Activated CD4-positive, alpha-beta T cell treated with anti-CD3 and anti-CD28 coated beads for 36 hours (primary cell): Measurements from ENCODE around the gene KITLG. TPM values are rescaled to one million over a fixed set of nuclear protein-coding genes. Genes with fewer than 3 reads are reported as not detected.
"Not testable (repeated sequence)": the region's sequence is repeated elsewhere in the genome, so short reads cannot be mapped to it uniquely, and the experiment has no call there.

Experiments
- ATAC-seq: fragments of 200-7000 bp; cut with Tn5 transposase; one replicate; pipeline ENCODE4 v1.10.0; 2021; ENCODE audit warnings: mild to moderate bottlenecking, moderate library complexity
- CTCF ChIA-PET: fragments of 350-600 bp; sonication (Branson Sonifier 250); formaldehyde crosslinking; loops from one replicate; lab custom pipeline; 2021; ENCODE audit warnings: antibody characterized with exemption; lab: Charles Lee
- POLR2A ChIA-PET: fragments of 350-600 bp; sonication (Branson Sonifier 250); formaldehyde crosslinking; loops from one replicate; lab custom pipeline; 2021; ENCODE audit warnings: antibody characterized with exemption, inconsistent platforms; lab: Charles Lee
- DNase-seq: peaks from one replicate; pipeline ENCODE4 v3.0.0-alpha.2; 2020
- H3K27ac Mint-ChIP-seq: one replicate; pipeline ENCODE4 v1.8.0; 2021; ENCODE audit warnings: mixed read lengths
- H3K27me3 Mint-ChIP-seq: one replicate; pipeline ENCODE4 v1.8.0; 2021; ENCODE audit warnings: mixed read lengths
- H3K36me3 Mint-ChIP-seq: one replicate; pipeline ENCODE4 v1.8.0; 2021; ENCODE audit warnings: low read depth, mixed read lengths
- H3K4me1 Mint-ChIP-seq: one replicate; pipeline ENCODE4 v1.8.0; 2021; ENCODE audit warnings: mixed read lengths
- H3K4me3 Mint-ChIP-seq: one replicate; pipeline ENCODE4 v1.8.0; 2021; ENCODE audit warnings: mild to moderate bottlenecking, moderate library complexity, mixed read lengths
- H3K9me3 Mint-ChIP-seq: one replicate; pipeline ENCODE4 v1.8.0; 2021; ENCODE audit warnings: low read depth, mixed read lengths
- intact Hi-C, 2 experiments: fragments of 100-400 bp; cut with DNase I in 1 of 2; cut with micrococcal nuclease in 1 of 2; formaldehyde crosslinking; loops; one replicate each; pipeline versions ENCODE4 v1.14.2 to v1.15.1; 2022 to 2024; cut with DNase I, micrococcal nuclease
- total RNA-seq, 2 experiments: library from RNA; stranded (reverse); gene quantifications; one replicate each; pipeline ENCODE4 v1.2.3, GENCODE V29; 2021

The KITLG gene
- total RNA-seq, 2 experiments from 2014 or later = 0.14 to 0.23 TPM

DNA sequence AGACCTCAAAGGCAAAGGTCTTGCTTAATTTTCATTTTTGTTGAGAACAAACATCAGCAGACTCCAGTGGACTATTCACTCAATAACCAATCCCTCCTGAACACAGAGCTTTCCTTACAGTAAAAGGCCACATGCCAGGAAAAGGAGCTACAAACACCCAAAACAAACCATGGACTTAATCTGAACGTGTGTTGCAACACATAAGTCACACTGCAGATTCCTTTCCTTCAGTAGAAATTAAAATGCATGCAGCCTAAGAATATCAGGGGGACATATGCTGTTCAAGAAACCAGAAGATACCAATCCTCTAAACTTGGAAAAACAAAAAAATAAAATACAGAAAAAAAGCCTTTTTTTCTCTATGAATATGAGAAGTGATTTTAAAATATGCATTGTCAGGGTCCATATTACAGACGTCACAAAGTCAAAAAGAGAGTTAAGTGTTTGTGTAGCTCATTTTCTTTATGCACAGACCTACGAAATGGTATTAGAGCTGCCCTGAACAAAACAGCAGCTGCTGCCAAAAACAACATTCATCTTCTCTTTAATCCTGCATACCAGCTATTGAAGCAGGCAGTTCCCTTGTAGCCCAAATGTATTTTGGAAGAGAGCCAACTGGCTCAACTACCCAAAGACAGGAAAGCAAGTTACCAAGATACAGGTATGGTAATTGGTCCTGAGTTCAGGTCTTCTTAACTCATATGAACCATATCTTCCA, 26.2 kb downstream of the KITLG start:
- POLR2A ChIA-PET = no interaction called here

DNA sequence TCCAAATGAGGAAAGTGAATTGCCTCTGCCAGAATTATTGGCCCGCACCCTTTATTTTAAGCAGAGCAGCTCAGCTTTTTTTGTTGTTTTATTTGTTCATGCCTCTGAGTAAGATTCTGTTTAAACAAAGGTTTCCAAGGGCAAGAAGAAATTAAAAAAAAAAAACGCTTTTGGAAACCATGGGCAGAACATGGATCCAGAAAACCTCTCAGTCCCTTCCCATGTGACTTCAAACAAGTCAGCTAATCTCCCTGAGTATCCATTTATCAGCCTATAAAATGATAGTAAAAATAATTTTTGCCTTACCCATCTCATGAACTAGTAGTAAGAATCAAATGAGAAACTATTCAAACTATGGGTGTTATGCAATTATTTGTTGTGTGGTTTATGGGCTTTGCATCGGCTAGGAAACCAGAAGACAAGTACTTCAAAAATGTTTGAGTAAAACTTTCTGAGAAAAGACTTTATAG, 27.6 kb downstream of the KITLG start:
- ChIA-PET CTCF (no interaction called here), POLR2A (no interaction called here)
- no peak overlapping the region for H3K4me3 Mint-ChIP-seq
- DNase-seq = no peak
- H3K36me3 Mint-ChIP-seq = no peaks in the 10 kb centered on the region
- no peak overlapping the region for H3K27ac Mint-ChIP-seq
- no peaks in the 10 kb centered on the region for H3K4me1 Mint-ChIP-seq
- intact Hi-C loops = no loop called here
- H3K27me3 Mint-ChIP-seq = peaks cover 4% of the 10 kb centered on the region
- no peaks in the 10 kb centered on the region for H3K9me3 Mint-ChIP-seq
- no peak for ATAC-seq

More for the DNA sequence above, 26.2 kb downstream of the KITLG start:
- CTCF ChIA-PET = no interaction called here
- DNase-seq (no peak), ATAC-seq (no peak)
- Mint-ChIP-seq H3K27ac (no peak overlapping the region), H3K9me3 (no peaks in the 10 kb centered on the region), H3K36me3 (no peaks in the 10 kb centered on the region), H3K4me3 (no peak overlapping the region), H3K27me3 (peaks cover 4% of the 10 kb centered on the region), H3K4me1 (no peaks in the 10 kb centered on the region)
- intact Hi-C loops = no loop called here

DNA sequence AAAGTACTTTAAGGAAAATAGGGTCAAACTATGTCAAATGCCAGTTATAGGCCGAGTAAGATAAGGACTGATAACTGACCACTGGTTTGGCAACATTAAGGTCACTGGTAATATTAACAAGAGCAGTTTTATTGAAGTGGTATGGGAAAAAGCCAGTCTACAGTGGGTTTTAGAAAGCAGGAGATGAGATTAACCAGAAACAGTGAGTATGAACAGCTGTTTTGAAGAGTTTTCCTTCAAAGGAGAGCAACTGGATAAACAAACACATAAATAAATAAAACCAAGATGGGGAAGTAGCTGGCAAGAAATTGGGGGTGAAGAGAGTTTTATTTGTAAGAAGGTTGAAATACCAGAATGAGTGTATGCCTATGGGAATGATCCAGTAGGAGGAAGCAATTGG, 30.3 kb downstream of the KITLG start:
- Mint-ChIP-seq H3K4me1 (no peaks in the 10 kb centered on the region), H3K9me3 (no peaks in the 10 kb centered on the region), H3K27me3 (peaks cover 4% of the 10 kb centered on the region), H3K27ac (no peak overlapping the region), H3K4me3 (no peak overlapping the region), H3K36me3 (no peaks in the 10 kb centered on the region)
- intact Hi-C loops = no loop called here
- ChIA-PET CTCF (no interaction called here), POLR2A (no interaction called here)
- no peak for DNase-seq
- ATAC-seq = no peak

DNA sequence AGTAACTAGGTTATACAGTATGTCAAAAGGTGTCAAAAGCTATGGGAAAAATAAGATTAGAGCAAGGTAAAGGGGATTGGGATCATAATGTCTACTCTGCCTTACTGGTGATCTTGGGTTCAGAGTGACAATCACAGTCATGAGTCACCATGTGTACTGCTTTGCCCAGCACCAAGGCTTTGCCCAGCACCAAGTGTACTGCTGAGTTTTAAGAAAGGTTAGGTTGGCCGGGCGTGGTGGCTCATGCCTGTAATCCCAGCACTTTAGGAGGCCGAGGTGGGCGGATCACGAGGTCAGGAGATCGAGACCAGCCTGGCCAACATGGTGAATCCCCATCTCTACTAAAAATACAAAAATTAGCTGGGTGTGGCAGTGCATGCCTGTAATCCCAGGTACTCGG, 32.3 kb downstream of the KITLG start:
- CTCF ChIA-PET, H3K27ac Mint-ChIP-seq, DNase-seq, intact Hi-C loops, POLR2A ChIA-PET, H3K36me3 Mint-ChIP-seq, H3K4me1 Mint-ChIP-seq, ATAC-seq, H3K9me3 Mint-ChIP-seq, H3K4me3 Mint-ChIP-seq, H3K27me3 Mint-ChIP-seq: not testable (repeated sequence)

DNA sequence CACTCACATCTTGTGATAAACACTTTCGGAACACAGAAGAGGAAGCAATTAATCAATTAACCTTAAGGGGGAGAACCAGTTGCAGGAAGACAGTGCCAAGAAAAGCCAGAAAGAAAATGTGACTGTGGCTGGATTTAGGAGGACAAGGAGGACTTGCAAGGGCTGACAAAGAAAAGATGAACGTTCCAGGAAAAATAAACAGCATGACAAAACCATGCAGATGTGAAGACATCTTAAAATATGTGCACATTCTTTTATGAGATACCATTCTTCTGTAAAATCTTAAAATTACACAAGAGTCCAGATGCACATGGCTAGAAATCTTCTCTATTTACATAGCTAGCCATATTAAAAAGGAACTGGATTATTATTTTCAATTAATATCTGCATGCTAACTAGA, 33.4 kb downstream of the KITLG start:
- Mint-ChIP-seq H3K27ac (no peak overlapping the region), H3K36me3 (no peaks in the 10 kb centered on the region), H3K27me3 (peaks cover 4% of the 10 kb centered on the region), H3K9me3 (no peaks in the 10 kb centered on the region), H3K4me1 (no peaks in the 10 kb centered on the region), H3K4me3 (no peak overlapping the region)
- DNase-seq (no peak), ATAC-seq (no peak)
- intact Hi-C loops = no loop called here
- CTCF ChIA-PET = no interaction called here
- POLR2A ChIA-PET = no interaction called here

DNA sequence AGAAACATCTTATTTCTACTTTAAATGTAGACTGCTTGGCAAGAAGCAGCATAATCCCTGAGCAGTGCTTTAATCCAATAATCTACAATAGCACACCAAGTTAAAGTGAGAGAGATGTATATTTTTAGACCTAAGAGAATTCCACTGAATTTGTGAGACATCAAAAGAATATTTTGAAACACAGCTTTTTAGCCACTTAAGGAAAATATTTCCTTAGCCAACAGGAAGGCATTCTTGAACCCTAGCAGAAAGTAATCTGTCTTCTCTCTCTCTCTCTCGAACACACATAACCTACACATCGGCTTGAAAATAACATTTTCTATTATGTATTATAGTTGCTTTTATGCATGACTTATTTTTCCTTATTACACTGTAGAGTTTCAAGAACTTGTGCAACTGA, 34.0 kb downstream of the KITLG start:
- H3K27ac Mint-ChIP-seq = no peak overlapping the region
- H3K4me1 Mint-ChIP-seq = no peaks in the 10 kb centered on the region
- ChIA-PET POLR2A (no interaction called here), CTCF (no interaction called here)
- intact Hi-C loops = no loop called here
- H3K9me3 Mint-ChIP-seq = no peaks in the 10 kb centered on the region
- no peak for ATAC-seq
- H3K27me3 Mint-ChIP-seq = no peaks in the 10 kb centered on the region
- H3K36me3 Mint-ChIP-seq = no peaks in the 10 kb centered on the region
- no peak overlapping the region for H3K4me3 Mint-ChIP-seq
- DNase-seq = no peak

DNA sequence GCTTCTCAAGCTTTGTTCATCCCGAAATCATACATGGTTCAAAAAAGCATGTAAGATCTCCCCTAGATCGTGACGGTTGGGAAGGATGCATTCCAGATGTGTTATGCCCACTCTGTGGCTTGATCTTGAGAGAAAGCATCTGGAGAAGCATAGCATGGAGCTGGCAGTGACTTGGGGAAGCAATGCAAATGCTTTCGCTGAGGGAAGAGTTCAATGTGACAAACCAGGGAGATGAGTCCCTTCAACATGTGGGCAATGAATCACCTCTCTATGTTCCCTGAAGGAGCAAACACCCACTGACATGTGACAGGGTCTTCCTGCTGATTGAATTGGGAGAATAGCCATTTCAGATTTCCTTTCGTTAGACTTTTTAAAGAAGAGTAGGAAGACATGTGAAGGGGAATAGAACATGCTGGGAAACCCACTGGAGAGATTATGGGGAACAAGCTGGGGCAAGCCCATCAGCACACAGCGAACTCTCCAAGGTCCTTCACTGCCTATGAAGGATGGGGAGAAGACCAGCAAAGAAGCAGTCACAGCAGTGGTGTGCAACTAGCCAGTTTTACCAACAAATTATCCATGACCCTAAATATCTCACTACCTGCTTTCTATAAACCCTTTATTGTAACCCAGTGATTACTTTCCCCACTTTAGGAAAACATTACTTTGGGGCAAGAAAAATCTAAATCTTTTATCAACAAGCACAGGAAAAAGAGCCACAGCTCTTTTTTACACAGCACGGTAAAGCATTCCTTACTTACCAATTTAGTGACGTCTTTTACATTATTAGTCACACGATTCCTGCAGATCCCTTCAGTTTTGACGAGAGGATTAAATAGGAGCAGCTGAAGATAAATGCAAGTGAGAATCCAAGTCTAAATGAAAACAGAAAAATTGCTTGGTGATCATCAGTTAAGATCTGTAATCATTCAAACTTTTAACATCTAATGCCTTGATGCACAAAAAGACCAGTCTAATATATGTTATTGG, 35.0 kb downstream of the KITLG start:
- ATAC-seq (no peak), DNase-seq (no peak)
- Mint-ChIP-seq H3K27me3 (no peaks in the 10 kb centered on the region), H3K36me3 (no peaks in the 10 kb centered on the region), H3K4me3 (no peak overlapping the region), H3K4me1 (no peaks in the 10 kb centered on the region), H3K27ac (no peak overlapping the region), H3K9me3 (no peaks in the 10 kb centered on the region)
- CTCF ChIA-PET = no interaction called here
- intact Hi-C loops = no loop called here
- POLR2A ChIA-PET = no interaction called here

DNA sequence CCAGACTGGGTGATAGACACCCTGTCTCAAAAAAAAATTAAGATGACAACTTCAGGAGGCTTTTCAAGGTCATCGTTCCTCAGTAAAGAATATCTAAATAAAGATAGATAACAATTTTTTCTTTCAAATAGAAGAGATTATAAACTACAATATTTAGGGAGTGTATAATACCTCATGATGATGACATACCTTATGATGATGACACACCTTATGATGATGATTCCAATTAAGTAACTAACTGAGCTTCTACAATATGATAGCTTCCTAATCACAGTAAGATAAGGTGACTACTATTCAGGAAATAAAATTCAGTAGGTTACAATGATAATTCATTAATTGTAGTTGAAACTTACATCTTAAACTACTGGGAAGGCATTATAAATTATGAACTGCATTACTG, 40.4 kb downstream of the KITLG start:
- intact Hi-C loops = no loop called here
- CTCF ChIA-PET = no interaction called here
- no peak overlapping the region for H3K27ac Mint-ChIP-seq
- no peaks in the 10 kb centered on the region for H3K4me1 Mint-ChIP-seq
- POLR2A ChIA-PET = no interaction called here
- no peak overlapping the region for H3K4me3 Mint-ChIP-seq
- H3K9me3 Mint-ChIP-seq = peaks cover 3% of the 10 kb centered on the region
- ATAC-seq (no peak), DNase-seq (no peak)
- no peaks in the 10 kb centered on the region for H3K36me3 Mint-ChIP-seq
- H3K27me3 Mint-ChIP-seq = no peaks in the 10 kb centered on the region

DNA sequence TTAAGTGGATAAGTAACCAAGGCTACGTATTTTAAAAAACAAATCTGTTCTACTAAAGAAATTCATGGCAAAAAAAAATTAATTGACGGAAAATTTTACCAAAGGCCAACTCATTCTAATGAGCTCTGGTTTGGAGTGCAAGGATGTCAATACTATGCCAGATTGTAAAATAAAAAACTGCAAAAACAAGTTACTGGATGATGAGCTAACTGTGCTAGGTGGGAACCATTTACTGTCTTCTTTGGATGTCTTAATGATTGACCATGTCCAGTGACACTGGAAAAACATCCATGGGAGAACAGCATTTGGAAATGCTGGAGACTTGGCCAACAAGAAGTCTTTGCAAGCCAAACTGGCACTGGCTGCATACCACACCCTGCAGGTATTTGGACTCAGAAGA, 41.6 kb downstream of the KITLG start:
- ATAC-seq (no peak), DNase-seq (no peak)
- CTCF ChIA-PET = no interaction called here
- H3K9me3 Mint-ChIP-seq = peaks cover 3% of the 10 kb centered on the region
- H3K4me3 Mint-ChIP-seq = no peak overlapping the region
- POLR2A ChIA-PET = no interaction called here
- no peaks in the 10 kb centered on the region for H3K4me1 Mint-ChIP-seq
- H3K36me3 Mint-ChIP-seq = no peaks in the 10 kb centered on the region
- intact Hi-C loops = no loop called here
- no peak overlapping the region for H3K27ac Mint-ChIP-seq
- H3K27me3 Mint-ChIP-seq = peaks cover 2% of the 10 kb centered on the region

DNA sequence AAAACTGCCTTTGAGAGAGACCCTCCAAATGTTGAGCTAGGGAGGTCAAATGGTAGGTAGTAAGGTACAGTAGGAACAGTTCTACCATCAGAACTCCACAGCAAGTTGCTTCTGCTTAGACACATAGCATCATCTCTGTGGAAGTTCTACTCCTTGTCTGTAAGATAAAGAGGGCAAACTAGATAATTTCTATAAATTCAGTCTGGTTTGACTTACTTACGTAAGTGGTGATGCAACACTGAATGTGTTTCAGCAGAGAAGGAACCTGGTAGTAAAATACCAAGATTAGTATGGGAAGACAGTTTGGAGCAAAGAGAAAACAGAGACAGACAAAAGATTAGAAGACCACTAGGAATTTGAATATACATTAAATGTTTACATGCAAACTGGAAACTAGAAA, 42.0 kb downstream of the KITLG start:
- DNase-seq (no peak), ATAC-seq (no peak)
- no peaks in the 10 kb centered on the region for H3K4me1 Mint-ChIP-seq
- peaks cover 2% of the 10 kb centered on the region for H3K27me3 Mint-ChIP-seq
- POLR2A ChIA-PET = no interaction called here
- no peaks in the 10 kb centered on the region for H3K36me3 Mint-ChIP-seq
- H3K4me3 Mint-ChIP-seq = no peak overlapping the region
- no peak overlapping the region for H3K27ac Mint-ChIP-seq
- intact Hi-C loops = no loop called here
- H3K9me3 Mint-ChIP-seq = peaks cover 3% of the 10 kb centered on the region
- CTCF ChIA-PET = no interaction called here

DNA sequence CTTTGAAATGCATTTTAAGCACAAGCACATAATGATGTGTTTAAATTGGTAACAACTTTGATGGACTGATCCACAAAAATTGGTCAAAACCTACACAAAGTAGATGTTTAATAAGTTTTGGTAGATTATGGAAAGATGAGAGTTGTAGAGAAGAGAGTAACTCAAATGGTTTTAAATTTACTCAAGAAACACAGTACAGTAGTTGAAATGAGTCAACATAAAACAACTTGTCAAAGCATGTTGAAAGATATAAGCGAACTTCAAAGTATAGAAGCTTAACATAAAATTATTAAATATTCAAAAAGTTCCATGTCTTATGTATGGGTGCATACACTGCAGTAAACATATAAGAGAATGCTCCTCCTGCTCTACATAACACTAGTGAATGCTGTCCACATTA, 49.4 kb downstream of the KITLG start:
- ChIA-PET CTCF (no interaction called here), POLR2A (no interaction called here)
- ATAC-seq = no peak
- Mint-ChIP-seq H3K27me3 (peaks cover 2% of the 10 kb centered on the region), H3K4me1 (no peaks in the 10 kb centered on the region), H3K4me3 (no peak overlapping the region), H3K36me3 (no peaks in the 10 kb centered on the region), H3K9me3 (no peaks in the 10 kb centered on the region), H3K27ac (no peak overlapping the region)
- intact Hi-C loops = no loop called here
- no peak for DNase-seq
